Measurements from ENCODE around the gene ZNF804B.
A peak's percentile ranks its signal among the peaks of the same experiment; 100 is the strongest.

ZNF804B gene

GRCh38 chr7:88801046-88801445 lies 41.5 kb downstream of the ZNF804B start:
- no peak for DNase-seq (ENCODE audit: low read depth)
- no peak overlapping the region for H3K4me3 ChIP-seq (ENCODE audit: low read depth, low read length)
- TF ChIP-seq CTCF (IDR thresholded peaks at IDR 0.05; ENCODE audit: low read depth, low read length) (no peak), POLR2A (IDR thresholded peaks at IDR 0.05; ENCODE audit: extremely low read depth, insufficient read length) (no peak), MAX (IDR thresholded peaks at IDR 0.05; ENCODE audit: low read depth, low read length) (no peak), MYC (IDR thresholded peaks at IDR 0.05; ENCODE audit: low read depth, low read length) (no peak)

GRCh38 chr7:88806280-88807037 lies 47.0 kb downstream of the ZNF804B start:
- TF ChIP-seq CTCF (IDR thresholded peaks at IDR 0.05; ENCODE audit: low read depth, low read length) (no peak), POLR2A (IDR thresholded peaks at IDR 0.05; ENCODE audit: extremely low read depth, insufficient read length) (no peak), MAX (IDR thresholded peaks at IDR 0.05; ENCODE audit: low read depth, low read length) (no peak), MYC (IDR thresholded peaks at IDR 0.05; ENCODE audit: low read depth, low read length) (no peak)
- H3K4me3 ChIP-seq (ENCODE audit: low read depth, low read length), result no peak overlapping the region
- no peak for DNase-seq (ENCODE audit: low read depth)

GRCh38 chr7:88818552-88818951 lies 59.1 kb downstream of the ZNF804B start:
- TF ChIP-seq MAX (IDR thresholded peaks at IDR 0.05; ENCODE audit: low read depth, low read length) (no peak), POLR2A (IDR thresholded peaks at IDR 0.05; ENCODE audit: extremely low read depth, insufficient read length) (no peak), CTCF (IDR thresholded peaks at IDR 0.05; ENCODE audit: low read depth, low read length) (no peak), MYC (IDR thresholded peaks at IDR 0.05; ENCODE audit: low read depth, low read length) (no peak)
- H3K4me3 ChIP-seq (ENCODE audit: low read depth, low read length), result no peak overlapping the region
- no peak for DNase-seq (ENCODE audit: low read depth)

- no peak for TF ChIP-seq POLR2A (IDR thresholded peaks at IDR 0.05; ENCODE audit: extremely low read depth, insufficient read length)
- no peak for TF ChIP-seq CTCF (IDR thresholded peaks at IDR 0.05; ENCODE audit: low read depth, low read length)
- no peak for TF ChIP-seq MAX (IDR thresholded peaks at IDR 0.05; ENCODE audit: low read depth, low read length)
- TF ChIP-seq MYC (IDR thresholded peaks at IDR 0.05; ENCODE audit: low read depth, low read length), result no peak
- no peak for DNase-seq (ENCODE audit: low read depth)
- H3K4me3 ChIP-seq (ENCODE audit: low read depth, low read length), result no peak overlapping the region
Observed at GRCh38 chr7:88826222-88826621, 66.7 kb downstream of the ZNF804B start.

GRCh38 chr7:88835147-88835728 lies 75.7 kb downstream of the ZNF804B start:
- DNase-seq (ENCODE audit: low read depth), result peak; percentile 70
- no peak overlapping the region for H3K4me3 ChIP-seq (ENCODE audit: low read depth, low read length)
- TF ChIP-seq POLR2A (IDR thresholded peaks at IDR 0.05; ENCODE audit: extremely low read depth, insufficient read length), result no peak
- peak; percentile 61 for TF ChIP-seq CTCF (IDR thresholded peaks at IDR 0.05; ENCODE audit: low read depth, low read length)
